MV-4-11 (cell line): ENCODE data around the gene TTC31.
A peak's percentile ranks its signal among the peaks of the same experiment; 100 is the strongest.
"Not testable (repeated sequence)": the region's sequence is repeated elsewhere in the genome, so short reads cannot be mapped to it uniquely, and the experiment has no call there.

Experiments
- DNase-seq: peaks from one replicate; lab custom pipeline; 2025; lab: John Stamatoyannopoulos, UW

The TTC31 gene

GRCh38 chr2:74457549-74458131 is 25.2 kb upstream of the TTC31 start:
- DNase-seq: peak; percentile 35

GRCh38 chr2:74458132-74458937 is 24.5 kb upstream of the TTC31 start, which contains the start of gene WBP1:
WBP1 (plus strand) TSS chr2:74458438; CDS start chr2:74458603, 165 bp downstream.
- peak; percentile 100 for DNase-seq

GRCh38 chr2:74458938-74459363 is 23.9 kb upstream of the TTC31 start:
- DNase-seq: no peak

- DNase-seq: not testable (repeated sequence)
Measured at GRCh38 chr2:74459503-74460118, 23.3 kb upstream of the TTC31 start.

- not testable (repeated sequence) for DNase-seq
Measured at GRCh38 chr2:74460187-74460586, 22.7 kb upstream of the TTC31 start.

GRCh38 chr2:74461187-74462053 is 21.5 kb upstream of the TTC31 start:
- no peak for DNase-seq

- DNase-seq: no peak
Measured at GRCh38 chr2:74462054-74462785, 20.7 kb upstream of the TTC31 start.

- no peak for DNase-seq
Measured at GRCh38 chr2:74462786-74463105, 20.1 kb upstream of the TTC31 start.

GRCh38 chr2:74464406-74464805 is 18.5 kb upstream of the TTC31 start:
- no peak for DNase-seq

GRCh38 chr2:74470742-74471141 is 12.1 kb upstream of the TTC31 start:
- DNase-seq: not testable (repeated sequence)

GRCh38 chr2:74471332-74472065 is 11.4 kb upstream of the TTC31 start:
- no peak for DNase-seq

- DNase-seq: peak; percentile 96
Measured at GRCh38 chr2:74472086-74472944, 10.6 kb upstream of the TTC31 start, which contains the start of gene MRPL53. MRPL53 (minus strand) TSS chr2:74472680; CDS start chr2:74472660, 20 bp downstream.

- no peak for DNase-seq
Measured at GRCh38 chr2:74472945-74473258, 10.0 kb upstream of the TTC31 start.

- no peak for DNase-seq
Measured at GRCh38 chr2:74474481-74474880, 8.4 kb upstream of the TTC31 start.

GRCh38 chr2:74474899-74475298 is 8.0 kb upstream of the TTC31 start:
- DNase-seq: no peak

GRCh38 chr2:74481431-74481830 is 1.4 kb upstream of the TTC31 start:
- no peak for DNase-seq

GRCh38 chr2:74481961-74482800 is 700 bp upstream of the TTC31 start:
- peak; percentile 47 for DNase-seq

- not testable (repeated sequence) for DNase-seq
Measured at GRCh38 chr2:74483675-74484164, 839 bp downstream of the TTC31 start.

GRCh38 chr2:74486141-74486540 is 3.3 kb downstream of the TTC31 start:
- DNase-seq: no peak
